GM19193 (cell line): Measurements from ENCODE around the gene ARID1B.

Experiments
- POLR2A ChIP-seq: IDR thresholded peaks from 4 replicates; pipeline ENCODE4 v1.6.1; 2011; ENCODE audit not compliant: insufficient read depth, insufficient read length; ENCODE audit errors: extremely low read depth

Gene ARID1B

GRCh38 chr6:157126183-157127098 is 349.3 kb downstream of the ARID1B start:
- TF ChIP-seq POLR2A, result no peak

GRCh38 chr6:157128235-157128775 is 351.1 kb downstream of the ARID1B start:
- no peak for TF ChIP-seq POLR2A

GRCh38 chr6:157131250-157131649 is 354.1 kb downstream of the ARID1B start:
- TF ChIP-seq POLR2A, result no peak

DNA sequence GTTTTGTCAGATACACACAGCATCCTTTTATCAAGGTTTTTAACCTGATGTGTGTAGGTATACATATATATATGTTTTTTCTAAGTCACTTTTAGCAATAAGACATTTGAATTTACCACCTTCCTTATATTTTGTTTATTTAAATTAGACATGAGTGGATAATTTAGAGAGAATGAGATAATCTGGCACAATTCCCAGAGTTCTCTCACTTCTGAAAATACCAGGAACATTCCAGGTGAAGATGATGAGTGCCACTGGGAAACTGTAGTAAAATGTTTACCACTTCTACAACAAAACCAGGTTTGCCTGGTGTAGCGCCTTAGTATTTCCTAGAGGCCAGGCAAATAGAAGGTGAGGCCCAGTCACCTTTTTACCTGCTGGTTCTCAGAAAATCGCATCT is 356.7 kb downstream of the ARID1B start:
- no peak for TF ChIP-seq POLR2A

DNA sequence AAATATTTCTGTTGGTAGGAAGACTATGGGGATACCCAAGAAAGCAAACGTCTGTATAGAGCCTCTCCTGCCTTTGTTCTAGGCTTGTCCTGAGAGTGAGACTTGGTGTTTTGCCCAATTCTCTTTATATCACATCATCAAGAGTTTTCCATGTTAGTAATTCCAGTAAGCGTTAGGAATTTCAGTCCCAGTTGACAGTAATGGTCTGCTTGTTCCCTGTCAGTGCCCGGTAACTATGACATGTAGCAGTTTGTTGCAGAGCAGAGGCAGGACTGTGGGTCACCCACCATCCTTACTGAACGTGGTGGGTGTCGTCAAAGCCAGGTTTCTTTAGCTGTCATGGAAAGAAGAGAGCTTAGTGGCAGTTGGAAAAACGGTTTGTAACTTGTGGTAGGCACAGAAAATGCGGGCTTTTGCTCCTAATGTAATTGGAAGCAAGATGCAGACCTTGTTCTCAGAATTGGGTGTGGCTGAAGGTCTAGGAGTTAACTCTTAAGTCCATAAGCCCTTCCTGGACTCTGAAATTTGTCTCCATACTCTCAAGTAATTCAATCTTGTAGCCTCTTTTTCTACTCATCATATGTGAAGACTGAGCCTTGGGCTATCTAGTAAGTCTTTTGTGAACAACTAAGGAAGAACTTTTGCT is 357.3 kb downstream of the ARID1B start:
- no peak for TF ChIP-seq POLR2A

GRCh38 chr6:157135691-157136090 is 358.5 kb downstream of the ARID1B start:
- no peak for TF ChIP-seq POLR2A

DNA sequence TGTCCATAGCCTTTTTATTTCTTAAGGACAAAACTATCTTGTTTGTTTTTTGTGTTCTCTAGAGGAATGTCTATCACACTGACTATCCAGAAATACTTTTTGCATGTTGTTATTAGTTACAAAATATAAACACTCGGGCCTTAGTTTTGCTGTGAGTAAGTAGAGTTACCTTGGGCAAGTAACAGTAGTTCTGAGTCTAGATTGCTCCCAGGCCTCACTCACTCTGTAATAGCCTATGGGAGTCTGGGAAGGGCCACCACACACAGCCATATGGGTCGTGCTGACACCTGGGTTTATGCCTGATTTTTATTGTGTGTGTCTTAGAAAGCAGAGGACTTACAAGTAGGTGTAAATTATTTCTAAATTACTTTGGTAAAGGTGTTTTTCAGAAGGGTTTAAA is 360.3 kb downstream of the ARID1B start:
- no peak for TF ChIP-seq POLR2A

GRCh38 chr6:157139054-157139708 is 362.0 kb downstream of the ARID1B start:
- TF ChIP-seq POLR2A, result no peak

- TF ChIP-seq POLR2A, result no peak
These were observed 366.2 kb downstream of the ARID1B start for GRCh38 chr6:157143171-157143889.

DNA sequence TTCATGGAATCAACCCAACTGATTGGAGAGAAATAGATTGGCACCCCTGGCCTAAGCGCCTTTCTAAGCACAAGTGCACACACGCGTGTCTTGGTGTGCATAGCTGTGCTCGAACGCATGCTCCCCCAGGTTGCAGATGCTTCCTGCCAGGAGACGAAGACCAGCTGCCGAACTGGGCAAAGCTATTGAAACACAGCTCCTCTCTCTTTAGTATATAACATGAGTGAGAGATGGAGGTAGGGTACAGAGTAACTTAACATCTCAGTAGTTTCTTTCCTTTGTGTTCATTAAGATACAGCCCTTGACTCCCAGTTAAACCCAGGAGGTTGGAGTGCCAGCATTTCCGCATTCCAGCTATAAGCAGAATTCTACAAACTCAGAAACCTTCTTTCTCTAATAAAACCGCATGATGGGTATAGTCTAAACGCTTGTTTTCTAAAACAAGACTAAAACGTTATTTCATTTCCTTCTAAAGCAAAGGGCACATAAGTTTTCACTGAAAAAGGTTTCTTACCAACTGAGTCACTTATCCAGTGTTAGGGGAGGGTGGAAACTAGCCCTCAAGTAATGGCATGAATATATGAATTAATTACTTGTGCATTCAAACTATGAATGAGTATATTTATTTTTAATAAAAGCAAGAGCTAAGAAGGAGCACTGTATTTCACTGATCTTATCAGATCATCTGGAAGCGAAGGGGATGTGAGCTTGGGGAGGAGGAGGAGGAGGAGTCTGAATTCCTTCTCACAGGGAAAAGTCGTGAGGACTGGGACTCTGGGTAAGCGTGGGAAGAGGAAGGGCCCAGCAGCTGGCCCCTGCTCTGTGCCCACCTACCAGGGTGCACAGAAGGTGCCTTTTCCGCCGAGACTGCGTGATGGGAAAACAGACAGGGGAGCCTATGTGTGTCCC is 367.0 kb downstream of the ARID1B start:
- no peak for TF ChIP-seq POLR2A

DNA sequence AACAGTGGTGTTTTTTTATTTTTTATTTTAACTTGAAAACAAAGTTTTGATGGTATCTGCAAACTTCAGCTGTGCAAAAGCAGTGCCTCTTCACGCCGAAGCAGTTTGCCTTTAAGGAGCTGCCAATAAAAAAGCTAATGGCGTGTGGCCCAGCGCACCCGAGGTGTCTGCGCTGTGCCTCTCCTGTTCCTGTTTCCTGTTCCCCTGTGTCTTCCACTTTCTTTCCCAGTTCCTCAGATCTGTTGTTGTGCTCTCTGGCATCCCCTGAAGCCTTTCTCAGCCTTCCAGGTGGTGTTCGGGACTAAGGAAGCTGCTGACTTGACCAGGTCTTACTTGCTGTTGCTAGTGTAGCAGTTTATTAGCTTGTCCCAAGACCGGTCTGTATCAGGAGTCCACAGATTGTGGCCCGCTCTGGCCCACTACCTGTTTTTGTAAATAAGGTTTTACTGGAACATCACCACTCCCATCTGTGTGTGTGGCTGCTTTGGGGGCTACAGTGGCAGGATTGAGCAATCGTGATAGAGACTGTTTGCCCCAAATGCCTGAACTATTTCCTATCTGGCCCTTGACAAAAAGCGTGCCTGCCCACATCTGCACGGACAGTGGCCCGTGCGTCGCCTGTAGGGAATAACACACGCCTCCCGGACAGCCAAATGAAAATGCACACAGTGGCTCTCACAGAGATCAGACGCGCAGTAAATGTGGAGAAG is 367.8 kb downstream of the ARID1B start:
- TF ChIP-seq POLR2A, result no peak

- no peak for TF ChIP-seq POLR2A
These were observed 368.6 kb downstream of the ARID1B start for GRCh38 chr6:157145656-157146285.

DNA sequence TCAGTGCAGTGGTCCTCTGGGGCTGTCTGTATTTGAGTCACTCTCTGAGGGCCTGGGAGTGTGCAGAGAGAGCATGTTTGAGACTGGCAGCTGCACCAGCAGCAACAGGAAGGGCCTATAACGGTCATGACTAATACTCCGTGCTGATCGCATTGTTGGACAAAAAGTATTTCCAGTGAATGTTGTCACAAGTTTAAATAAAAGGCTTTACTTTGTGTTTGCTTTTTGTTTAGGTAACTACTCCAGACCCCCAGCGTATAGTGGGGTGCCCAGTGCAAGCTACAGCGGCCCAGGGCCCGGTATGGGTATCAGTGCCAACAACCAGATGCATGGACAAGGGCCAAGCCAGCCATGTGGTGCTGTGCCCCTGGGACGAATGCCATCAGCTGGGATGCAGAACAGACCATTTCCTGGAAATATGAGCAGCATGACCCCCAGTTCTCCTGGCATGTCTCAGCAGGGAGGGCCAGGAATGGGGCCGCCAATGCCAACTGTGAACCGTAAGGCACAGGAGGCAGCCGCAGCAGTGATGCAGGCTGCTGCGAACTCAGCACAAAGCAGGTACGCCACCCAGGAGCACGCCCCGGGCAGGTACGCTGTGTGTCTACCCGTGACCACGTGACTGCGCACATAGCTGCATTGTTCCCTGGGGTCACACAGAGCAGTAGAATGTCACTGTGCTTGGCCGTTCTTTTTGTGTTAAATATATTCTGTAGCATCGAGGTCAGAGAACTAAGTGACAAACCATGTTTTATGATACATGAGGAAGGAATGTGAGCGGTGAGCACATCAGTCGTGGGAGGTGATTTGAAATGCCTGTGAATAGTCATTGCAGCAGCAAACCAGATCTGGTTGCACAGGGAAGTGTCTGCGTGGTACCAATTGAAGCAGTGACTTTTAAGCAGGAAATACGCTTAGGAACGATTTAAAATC is 371.5 kb downstream of the ARID1B start:
- TF ChIP-seq POLR2A, result no peak
